GM23338 (cell line): ENCODE data around the gene SPATA2L. TPM values are rescaled to one million over a fixed set of nuclear protein-coding genes. Genes with fewer than 3 reads are reported as not detected.

Source experiments
- ATAC-seq: fragments of 200-7000 bp; cut with Tn5 transposase; 3 replicates; pipeline ENCODE4 v1.9.1; 2020
- DNase-seq: peaks from one replicate; pipeline ENCODE4 v3.0.0-alpha.2; 2015; ENCODE audit warnings: low spot score
- H2AFZ ChIP-seq: fragments of 200-600 bp; sonication (generic); 2 replicates; pipeline ENCODE4 v1.8.0; 2016; ENCODE audit warnings: antibody characterized with exemption, mild to moderate bottlenecking, moderate library complexity
- H3F3A ChIP-seq: fragments of 200-600 bp; sonication (generic); replicated peaks from 2 replicates; pipeline ENCODE4 v1.8.0; 2017; ENCODE audit warnings: antibody characterized with exemption, mixed run types, low read depth
- H3K27ac ChIP-seq: fragments of 200-600 bp; sonication (generic); 2 replicates; pipeline ENCODE4 v1.6.1; 2016; ENCODE audit warnings: low read depth
- H3K27me3 ChIP-seq: fragments of 200-600 bp; sonication (generic); 2 replicates; pipeline ENCODE4 v1.8.0; 2016; ENCODE audit warnings: mild to moderate bottlenecking, mixed run types, moderate library complexity; ENCODE audit not compliant: insufficient read depth
- H3K36me3 ChIP-seq: fragments of 200-600 bp; sonication (generic); 2 replicates; pipeline ENCODE4 v1.8.0; 2016; ENCODE audit warnings: mild to moderate bottlenecking; ENCODE audit not compliant: insufficient read depth
- H3K4me1 ChIP-seq: fragments of 200-600 bp; sonication (generic); 2 replicates; pipeline ENCODE4 v1.8.0; 2016; ENCODE audit warnings: mild to moderate bottlenecking, moderate library complexity; ENCODE audit not compliant: insufficient read depth
- H3K4me2 ChIP-seq: fragments of 200-600 bp; sonication (generic); 2 replicates; pipeline ENCODE4 v1.7.1; 2017; ENCODE audit warnings: mixed run types
- H3K4me3 ChIP-seq: fragments of 200-600 bp; sonication (generic); 2 replicates; pipeline ENCODE4 v1.6.1; 2016; ENCODE audit warnings: mixed run types
- H3K79me2 ChIP-seq: fragments of 200-600 bp; sonication (generic); replicated peaks from 2 replicates; pipeline ENCODE4 v1.8.0; 2017; ENCODE audit warnings: mild to moderate bottlenecking; ENCODE audit not compliant: insufficient read depth
- H3K9me2 ChIP-seq: fragments of 200-600 bp; sonication (generic); 2 replicates; pipeline ENCODE4 v1.8.0; 2017; ENCODE audit not compliant: insufficient read depth
- H4K20me1 ChIP-seq: fragments of 200-600 bp; sonication (generic); replicated peaks from 2 replicates; pipeline ENCODE4 v1.8.0; 2017; ENCODE audit warnings: mild to moderate bottlenecking; ENCODE audit not compliant: insufficient read depth
- H3K27ac Mint-ChIP-seq: 2 replicates; pipeline ENCODE4 v1.8.0; 2020; ENCODE audit warnings: inconsistent platforms, mild to moderate bottlenecking, moderate library complexity, mixed read lengths
- H3K27me3 Mint-ChIP-seq: 3 replicates; pipeline ENCODE4 v1.8.0; 2022; ENCODE audit warnings: low read depth, mild to moderate bottlenecking, moderate library complexity, mixed read lengths, inconsistent platforms; ENCODE audit not compliant: insufficient read depth, poor library complexity
- H3K36me3 Mint-ChIP-seq: 3 replicates; pipeline ENCODE4 v1.8.0; 2021; ENCODE audit warnings: low read depth, mild to moderate bottlenecking, inconsistent platforms, moderate library complexity, mixed read lengths
- H3K4me1 Mint-ChIP-seq: 3 replicates; pipeline ENCODE4 v1.8.0; 2020; ENCODE audit warnings: mild to moderate bottlenecking, inconsistent platforms, mixed read lengths
- H3K4me3 Mint-ChIP-seq: 3 replicates; pipeline ENCODE4 v1.8.0; 2021; ENCODE audit warnings: moderate library complexity, mild to moderate bottlenecking, inconsistent platforms, mixed read lengths
- H3K9me3 Mint-ChIP-seq: 3 replicates; pipeline ENCODE4 v1.8.0; 2020; ENCODE audit warnings: moderate library complexity, mild to moderate bottlenecking, inconsistent platforms, mixed read lengths
- CREB1 ChIP-seq: fragments of 250-450 bp; sonication (Bioruptor Pico); IDR thresholded peaks from 2 replicates; pipeline ENCODE4 v1.5.0; 2020; ENCODE audit warnings: low read depth, mild to moderate bottlenecking, moderate library complexity
- JUNB ChIP-seq: IDR thresholded peaks from one replicate; pipeline ENCODE4 v1.6.1; 2016; ENCODE audit warnings: antibody characterized with exemption; ENCODE audit not compliant: unreplicated experiment
- POLR2AphosphoS5 ChIP-seq: IDR thresholded peaks from 2 replicates; pipeline ENCODE4 v1.6.1; 2016; ENCODE audit warnings: antibody characterized with exemption, low read depth
- STAT1 ChIP-seq: IDR thresholded peaks from one replicate; pipeline ENCODE4 v1.6.1; 2016; ENCODE audit warnings: antibody characterized with exemption; ENCODE audit not compliant: unreplicated experiment
- polyA plus RNA-seq: library from polyadenylated mRNA; unstranded; fragments of >200 nt; fragmentation: Nextera tagmentation; extraction: Ambion mirVana; gene quantifications from 2 replicates; pipeline ENCODE4 v1.2.1, GENCODE V29; 2016
- total RNA-seq: library from RNA; depleted of rRNA; stranded (reverse); fragments of >200 nt; shearing (Covaris generic); gene quantifications from 2 replicates; pipeline ENCODE4 v1.2.3, GENCODE V29; 2014
- TF ChIP-seq, protein P1 (sequence below): fragments of 250-450 bp; sonication (Bioruptor Pico); IDR thresholded peaks from 2 replicates; pipeline ENCODE4 v1.5.0; 2020; ENCODE audit warnings: mild to moderate bottlenecking, moderate library complexity
- TF ChIP-seq, protein P2 (sequence below), 2 experiments: fragments of 200-600 bp in 1 of 2; sonication (generic) in 1 of 2; conservative IDR thresholded peaks; 2 replicates each; pipeline versions ENCODE4 v1.5.1 to v1.6.1; 2016 to 2017; ENCODE audit warnings: antibody characterized with exemption in 2 of 2, low read depth in 2 of 2, mild to moderate bottlenecking in 2 of 2, moderate library complexity in 1 of 2

The SPATA2L gene
- total and polyA plus RNA-seq, 2 experiments from 2014 or later: 6.9 to 26.2 TPM

DNA sequence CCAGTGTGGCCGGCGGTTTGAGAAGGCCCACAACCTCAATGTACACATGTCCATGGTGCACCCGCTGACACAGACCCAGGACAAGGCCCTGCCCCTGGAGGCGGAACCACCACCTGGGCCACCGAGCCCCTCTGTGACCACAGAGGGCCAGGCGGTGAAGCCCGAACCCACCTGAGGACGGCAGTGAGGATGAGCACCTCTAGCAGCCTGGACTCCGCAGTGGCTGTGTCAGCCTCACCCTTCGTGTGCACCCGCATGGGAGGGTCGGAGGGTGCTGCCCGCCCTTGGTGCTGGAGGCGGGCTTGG is 36.5 kb upstream of the SPATA2L start:
- Mint-ChIP-seq H3K27me3 (peaks cover 8% of the 10 kb centered on the region), H3K9me3 (no peaks in the 10 kb centered on the region; the same call in 2 of the 3 replicates), H3K4me1 (no peaks in the 10 kb centered on the region), H3K36me3 (peaks cover 88% of the 10 kb centered on the region), H3K27ac (no peak overlapping the region), H3K4me3 (no peak overlapping the region)
- Histone ChIP-seq H4K20me1 (peaks cover 4% of the 10 kb centered on the region; the same call in 1 of the 2 replicates), H3K27me3 (no peaks in the 10 kb centered on the region), H3F3A (peaks cover 9% of the 10 kb centered on the region), H3K9me2 (no peaks in the 10 kb centered on the region), H2AFZ (no peak overlapping the region), H3K4me1 (no peaks in the 10 kb centered on the region), H3K4me3 (no peak overlapping the region), H3K36me3 (peaks cover 29% of the 10 kb centered on the region; the same call in 1 of the 2 replicates), H3K4me2 (no peak overlapping the region), H3K27ac (no peak overlapping the region), H3K79me2 (no peaks in the 10 kb centered on the region)
- DNase-seq: no peak
- no peak for ATAC-seq
- TF ChIP-seq, protein P1, sequence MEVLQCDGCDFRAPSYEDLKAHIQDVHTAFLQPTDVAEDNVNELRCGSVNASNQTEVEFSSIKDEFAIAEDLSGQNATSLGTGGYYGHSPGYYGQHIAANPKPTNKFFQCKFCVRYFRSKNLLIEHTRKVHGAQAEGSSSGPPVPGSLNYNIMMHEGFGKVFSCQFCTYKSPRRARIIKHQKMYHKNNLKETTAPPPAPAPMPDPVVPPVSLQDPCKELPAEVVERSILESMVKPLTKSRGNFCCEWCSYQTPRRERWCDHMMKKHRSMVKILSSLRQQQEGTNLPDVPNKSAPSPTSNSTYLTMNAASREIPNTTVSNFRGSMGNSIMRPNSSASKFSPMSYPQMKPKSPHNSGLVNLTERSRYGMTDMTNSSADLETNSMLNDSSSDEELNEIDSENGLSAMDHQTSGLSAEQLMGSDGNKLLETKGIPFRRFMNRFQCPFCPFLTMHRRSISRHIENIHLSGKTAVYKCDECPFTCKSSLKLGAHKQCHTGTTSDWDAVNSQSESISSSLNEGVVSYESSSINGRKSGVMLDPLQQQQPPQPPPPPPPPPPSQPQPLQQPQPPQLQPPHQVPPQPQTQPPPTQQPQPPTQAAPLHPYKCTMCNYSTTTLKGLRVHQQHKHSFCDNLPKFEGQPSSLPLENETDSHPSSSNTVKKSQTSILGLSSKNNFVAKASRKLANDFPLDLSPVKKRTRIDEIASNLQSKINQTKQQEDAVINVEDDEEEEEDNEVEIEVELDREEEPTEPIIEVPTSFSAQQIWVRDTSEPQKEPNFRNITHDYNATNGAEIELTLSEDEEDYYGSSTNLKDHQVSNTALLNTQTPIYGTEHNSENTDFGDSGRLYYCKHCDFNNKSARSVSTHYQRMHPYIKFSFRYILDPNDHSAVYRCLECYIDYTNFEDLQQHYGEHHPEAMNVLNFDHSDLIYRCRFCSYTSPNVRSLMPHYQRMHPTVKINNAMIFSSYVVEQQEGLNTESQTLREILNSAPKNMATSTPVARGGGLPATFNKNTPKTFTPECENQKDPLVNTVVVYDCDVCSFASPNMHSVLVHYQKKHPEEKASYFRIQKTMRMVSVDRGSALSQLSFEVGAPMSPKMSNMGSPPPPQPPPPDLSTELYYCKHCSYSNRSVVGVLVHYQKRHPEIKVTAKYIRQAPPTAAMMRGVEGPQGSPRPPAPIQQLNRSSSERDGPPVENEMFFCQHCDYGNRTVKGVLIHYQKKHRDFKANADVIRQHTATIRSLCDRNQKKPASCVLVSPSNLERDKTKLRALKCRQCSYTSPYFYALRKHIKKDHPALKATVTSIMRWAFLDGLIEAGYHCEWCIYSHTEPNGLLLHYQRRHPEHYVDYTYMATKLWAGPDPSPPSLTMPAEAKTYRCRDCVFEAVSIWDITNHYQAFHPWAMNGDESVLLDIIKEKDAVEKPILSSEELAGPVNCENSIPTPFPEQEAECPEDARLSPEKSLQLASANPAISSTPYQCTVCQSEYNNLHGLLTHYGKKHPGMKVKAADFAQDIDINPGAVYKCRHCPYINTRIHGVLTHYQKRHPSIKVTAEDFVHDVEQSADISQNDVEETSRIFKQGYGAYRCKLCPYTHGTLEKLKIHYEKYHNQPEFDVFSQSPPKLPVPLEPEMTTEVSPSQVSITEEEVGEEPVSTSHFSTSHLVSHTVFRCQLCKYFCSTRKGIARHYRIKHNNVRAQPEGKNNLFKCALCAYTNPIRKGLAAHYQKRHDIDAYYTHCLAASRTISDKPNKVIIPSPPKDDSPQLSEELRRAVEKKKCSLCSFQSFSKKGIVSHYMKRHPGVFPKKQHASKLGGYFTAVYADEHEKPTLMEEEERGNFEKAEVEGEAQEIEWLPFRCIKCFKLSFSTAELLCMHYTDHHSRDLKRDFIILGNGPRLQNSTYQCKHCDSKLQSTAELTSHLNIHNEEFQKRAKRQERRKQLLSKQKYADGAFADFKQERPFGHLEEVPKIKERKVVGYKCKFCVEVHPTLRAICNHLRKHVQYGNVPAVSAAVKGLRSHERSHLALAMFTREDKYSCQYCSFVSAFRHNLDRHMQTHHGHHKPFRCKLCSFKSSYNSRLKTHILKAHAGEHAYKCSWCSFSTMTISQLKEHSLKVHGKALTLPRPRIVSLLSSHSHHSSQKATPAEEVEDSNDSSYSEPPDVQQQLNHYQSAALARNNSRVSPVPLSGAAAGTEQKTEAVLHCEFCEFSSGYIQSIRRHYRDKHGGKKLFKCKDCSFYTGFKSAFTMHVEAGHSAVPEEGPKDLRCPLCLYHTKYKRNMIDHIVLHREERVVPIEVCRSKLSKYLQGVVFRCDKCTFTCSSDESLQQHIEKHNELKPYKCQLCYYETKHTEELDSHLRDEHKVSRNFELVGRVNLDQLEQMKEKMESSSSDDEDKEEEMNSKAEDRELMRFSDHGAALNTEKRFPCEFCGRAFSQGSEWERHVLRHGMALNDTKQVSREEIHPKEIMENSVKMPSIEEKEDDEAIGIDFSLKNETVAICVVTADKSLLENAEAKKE (CRISPR knock-in tag): no peak
- no peak for TF ChIP-seq CREB1 (CRISPR knock-in tag)
- TF ChIP-seq STAT1: no peak
- TF ChIP-seq, protein P2, sequence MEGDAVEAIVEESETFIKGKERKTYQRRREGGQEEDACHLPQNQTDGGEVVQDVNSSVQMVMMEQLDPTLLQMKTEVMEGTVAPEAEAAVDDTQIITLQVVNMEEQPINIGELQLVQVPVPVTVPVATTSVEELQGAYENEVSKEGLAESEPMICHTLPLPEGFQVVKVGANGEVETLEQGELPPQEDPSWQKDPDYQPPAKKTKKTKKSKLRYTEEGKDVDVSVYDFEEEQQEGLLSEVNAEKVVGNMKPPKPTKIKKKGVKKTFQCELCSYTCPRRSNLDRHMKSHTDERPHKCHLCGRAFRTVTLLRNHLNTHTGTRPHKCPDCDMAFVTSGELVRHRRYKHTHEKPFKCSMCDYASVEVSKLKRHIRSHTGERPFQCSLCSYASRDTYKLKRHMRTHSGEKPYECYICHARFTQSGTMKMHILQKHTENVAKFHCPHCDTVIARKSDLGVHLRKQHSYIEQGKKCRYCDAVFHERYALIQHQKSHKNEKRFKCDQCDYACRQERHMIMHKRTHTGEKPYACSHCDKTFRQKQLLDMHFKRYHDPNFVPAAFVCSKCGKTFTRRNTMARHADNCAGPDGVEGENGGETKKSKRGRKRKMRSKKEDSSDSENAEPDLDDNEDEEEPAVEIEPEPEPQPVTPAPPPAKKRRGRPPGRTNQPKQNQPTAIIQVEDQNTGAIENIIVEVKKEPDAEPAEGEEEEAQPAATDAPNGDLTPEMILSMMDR (conservative IDR thresholded peaks at IDR 0.05; ENCODE audit: low read depth in 2 of 2): no peak
- TF ChIP-seq POLR2AphosphoS5: no peak
- TF ChIP-seq JUNB: no peak
